Endothelial cell of umbilical vein (primary cell): ENCODE measurements around the gene MGP. TPM values are rescaled to one million over a fixed set of nuclear protein-coding genes. Genes with fewer than 3 reads are reported as not detected.

Experiments used
- BruUV-seq: library from RNA; stranded (reverse); fragments of 400-500 nt; replicated peaks from 2 replicates; lab custom pipeline; 2021; lab: Mats Ljungman, UMichigan
- CTCF ChIA-PET: fragments of 300-600, 350-600 bp; sonication (Branson Sonifier 250); formaldehyde crosslinking; loops from one replicate; lab custom pipeline; 2021; ENCODE audit warnings: antibody characterized with exemption, inconsistent platforms; lab: Charles Lee
- POLR2A ChIA-PET: fragments of 300-600, 350-600 bp; sonication (Branson Sonifier 250); formaldehyde crosslinking; loops from one replicate; lab custom pipeline; 2021; ENCODE audit warnings: antibody characterized with exemption, inconsistent platforms; lab: Charles Lee
- DNase-seq: peaks from one replicate; pipeline ENCODE4 v3.0.0-alpha.2; 2011; ENCODE audit warnings: low read depth, low spot score
- FAIRE-seq: peaks from 2 replicates; lab custom pipeline; 2011; peaks lifted over from hg19 to GRCh38; lab: Jason Lieb, UNC
- H2AFZ ChIP-seq: 2 replicates; pipeline ENCODE4 v1.6.0; 2012; ENCODE audit warnings: low read depth, low read length, control low read depth, inconsistent platforms
- H3K27ac ChIP-seq: 2 replicates; pipeline ENCODE4 v1.5.1; 2011; ENCODE audit warnings: low read depth, mild to moderate bottlenecking, control low read depth, low read length, moderate library complexity; ENCODE audit not compliant: insufficient read depth
- H3K27me3 ChIP-seq, 2 experiments: 2 replicates each; pipeline versions ENCODE4 v1.6.0 to v1.6.1; 2011; ENCODE audit warnings: low read length in 2 of 2, mixed read lengths in 1 of 2; ENCODE audit not compliant: control insufficient read depth in 2 of 2, insufficient read depth in 2 of 2
- H3K36me3 ChIP-seq, 2 experiments: 2 replicates in 1 of 2; 3 replicates in 1 of 2; pipeline ENCODE4 v1.5.1; 2011; ENCODE audit warnings: low read length in 2 of 2, mild to moderate bottlenecking in 1 of 2, moderate library complexity in 1 of 2; ENCODE audit not compliant: control insufficient read depth in 2 of 2, insufficient read depth in 2 of 2; ENCODE audit errors: extremely low read depth in 1 of 2
- H3K4me1 ChIP-seq: 3 replicates; pipeline ENCODE4 v1.5.1; 2011; ENCODE audit warnings: mild to moderate bottlenecking, low read length; ENCODE audit not compliant: control insufficient read depth, insufficient read depth; ENCODE audit errors: extremely low read depth
- H3K4me2 ChIP-seq: 2 replicates; pipeline ENCODE4 v1.6.1; 2011; ENCODE audit warnings: low read length, control low read depth, mixed read lengths; ENCODE audit not compliant: insufficient read depth
- H3K4me3 ChIP-seq, 3 experiments: fragments of 200-600 bp in 1 of 3; sonication (generic), shearing (Covaris generic) in 1 of 3; replicated peaks in 1 of 3; 2 replicates each; pipeline ENCODE4 v1.5.1; 2011 to 2016; ENCODE audit warnings: control low read depth in 3 of 3, low read length in 3 of 3, mild to moderate bottlenecking in 2 of 3, inconsistent platforms in 1 of 3, low read depth in 1 of 3, moderate library complexity in 1 of 3; ENCODE audit not compliant: insufficient read depth in 1 of 3
- H3K79me2 ChIP-seq: 2 replicates; pipeline ENCODE4 v1.6.0; 2012; ENCODE audit warnings: low read length, inconsistent platforms; ENCODE audit not compliant: control insufficient read depth, insufficient read depth
- H3K9ac ChIP-seq: replicated peaks from 2 replicates; pipeline ENCODE3; 2011; ENCODE audit warnings: low read length, control low read depth; ENCODE audit not compliant: insufficient read depth; ENCODE audit errors: extremely low read depth
- H3K9me1 ChIP-seq: replicated peaks from 3 replicates; pipeline ENCODE4 v1.6.0; 2011; ENCODE audit warnings: mild to moderate bottlenecking, low read length; ENCODE audit not compliant: control insufficient read depth, insufficient read depth; ENCODE audit errors: extremely low read depth
- H3K9me3 ChIP-seq: replicated peaks from 2 replicates; pipeline ENCODE4 v1.5.1; 2012; ENCODE audit warnings: low read length, inconsistent platforms; ENCODE audit not compliant: control insufficient read depth, insufficient read depth
- H4K20me1 ChIP-seq: replicated peaks from 2 replicates; pipeline ENCODE3; 2011; ENCODE audit warnings: mild to moderate bottlenecking, low read length; ENCODE audit not compliant: control insufficient read depth, insufficient read depth; ENCODE audit errors: extremely low read depth
- EZH2 ChIP-seq: IDR thresholded peaks from 2 replicates; pipeline ENCODE4 v1.6.1; 2012; ENCODE audit warnings: borderline replicate concordance, low read depth, mild to moderate bottlenecking, moderate library complexity, low read length, inconsistent platforms; ENCODE audit not compliant: severe bottlenecking
- FOS ChIP-seq: IDR thresholded peaks from 2 replicates; pipeline ENCODE4 v1.6.1; 2011; ENCODE audit warnings: mild to moderate bottlenecking, low read length, moderate library complexity, borderline replicate concordance; ENCODE audit not compliant: insufficient read depth
- GATA2 ChIP-seq: IDR thresholded peaks from 2 replicates; pipeline ENCODE4 v1.7.0; 2011; ENCODE audit warnings: low read depth, mild to moderate bottlenecking, moderate library complexity, mixed read lengths, low read length; ENCODE audit not compliant: insufficient read length, insufficient read depth
- JUN ChIP-seq: IDR thresholded peaks from 2 replicates; pipeline ENCODE4 v1.6.1; 2011; ENCODE audit warnings: borderline replicate concordance, low read depth; ENCODE audit not compliant: insufficient read length, insufficient read depth
- MAX ChIP-seq: IDR thresholded peaks from 2 replicates; pipeline ENCODE4 v1.6.1; 2011; ENCODE audit not compliant: insufficient read depth, insufficient read length
- MYC ChIP-seq: IDR thresholded peaks from one replicate; pipeline ENCODE4 v1.6.1; 2011; ENCODE audit warnings: mild to moderate bottlenecking, low read depth, low read length
- POLR2A ChIP-seq: IDR thresholded peaks from 2 replicates; pipeline ENCODE4 v1.6.1; 2012; ENCODE audit warnings: low read depth, mild to moderate bottlenecking, control low read depth, low read length
- POLR2AphosphoS5 ChIP-seq: IDR thresholded peaks from 2 replicates; pipeline ENCODE4 v1.6.1; 2012; ENCODE audit warnings: low read depth, mild to moderate bottlenecking, control low read depth, low read length, moderate library complexity; ENCODE audit not compliant: insufficient read depth
- dilution Hi-C: fragments of 300-500 bp; cut with MboI; formaldehyde crosslinking; loops from one replicate; pipeline ENCODE4 v1.15.0; 2019; ENCODE audit warnings: low sequenced_read_pairs; ENCODE audit not compliant: extremely low pct_ligation_motif_present
- intact Hi-C: fragments of 100-400 bp; cut with micrococcal nuclease; formaldehyde crosslinking; loops from one replicate; pipeline ENCODE4 v1.10.0; 2022
- polyA plus RNA-seq, 4 experiments: library from polyadenylated mRNA; depleted of rRNA in 3 of 4; stranded (reverse) in 3 of 4; unstranded in 1 of 4; fragments of >200 nt; gene quantifications; 2 replicates each; pipeline versions ENCODE4 v1.2.1 to v1.2.3, GENCODE V29; 2011 to 2012; ENCODE audit warnings: missing spikeins in 1 of 4
- total RNA-seq: library from RNA; stranded (reverse); gene quantifications from 2 replicates; pipeline ENCODE4 v1.2.3, GENCODE V29; 2021
- TF ChIP-seq, protein P1 (sequence below), 2 donors: IDR thresholded peaks; 1 replicate in 1 of 2; 2 replicates in 1 of 2; pipeline ENCODE4 v1.5.1; 2011; ENCODE audit warnings: low read length in 2 of 2, mild to moderate bottlenecking in 2 of 2, moderate library complexity in 2 of 2, control low read depth in 1 of 2, inconsistent platforms in 1 of 2, low read depth in 1 of 2; ENCODE audit not compliant: insufficient read depth in 1 of 2; ENCODE audit errors: extremely low read depth in 1 of 2

MGP gene
- total and polyA plus RNA-seq, 2 donors (not counting 3 experiments of a cell fraction or from before 2014, with no cell fraction given): 284 to 479 TPM

- Histone ChIP-seq H4K20me1 (no peaks in the 10 kb centered on the region), H3K36me3 (no peaks in the 10 kb centered on the region), H3K9me1 (no peaks in the 10 kb centered on the region), H3K27me3 (no peaks in the 10 kb centered on the region), H3K4me3 (no peak overlapping the region), H3K4me1 (peaks cover 20% of the 10 kb centered on the region), H3K79me2 (no peaks in the 10 kb centered on the region), H3K9me3 (no peaks in the 10 kb centered on the region), H3K9ac (no peak overlapping the region), H2AFZ (no peak overlapping the region), H3K27ac (no peak overlapping the region), H3K4me2 (no peak overlapping the region)
- dilution Hi-C loops (no loop called here), intact Hi-C loops (no loop called here)
- CTCF ChIA-PET: interaction anchor here (1.3 kb wide), 1 partner anchor 88 kb away, joined by 3 read pairs; no protein-coding TSS in a partner anchor
- no TSS peak for BruUV-seq
- no peak for DNase-seq
- TF ChIP-seq JUN (no peak), POLR2AphosphoS5 (no peak), POLR2A (no peak), MYC (no peak), MAX (no peak), GATA2 (no peak), FOS (no peak), EZH2 (no peak)
- TF ChIP-seq, protein P1, sequence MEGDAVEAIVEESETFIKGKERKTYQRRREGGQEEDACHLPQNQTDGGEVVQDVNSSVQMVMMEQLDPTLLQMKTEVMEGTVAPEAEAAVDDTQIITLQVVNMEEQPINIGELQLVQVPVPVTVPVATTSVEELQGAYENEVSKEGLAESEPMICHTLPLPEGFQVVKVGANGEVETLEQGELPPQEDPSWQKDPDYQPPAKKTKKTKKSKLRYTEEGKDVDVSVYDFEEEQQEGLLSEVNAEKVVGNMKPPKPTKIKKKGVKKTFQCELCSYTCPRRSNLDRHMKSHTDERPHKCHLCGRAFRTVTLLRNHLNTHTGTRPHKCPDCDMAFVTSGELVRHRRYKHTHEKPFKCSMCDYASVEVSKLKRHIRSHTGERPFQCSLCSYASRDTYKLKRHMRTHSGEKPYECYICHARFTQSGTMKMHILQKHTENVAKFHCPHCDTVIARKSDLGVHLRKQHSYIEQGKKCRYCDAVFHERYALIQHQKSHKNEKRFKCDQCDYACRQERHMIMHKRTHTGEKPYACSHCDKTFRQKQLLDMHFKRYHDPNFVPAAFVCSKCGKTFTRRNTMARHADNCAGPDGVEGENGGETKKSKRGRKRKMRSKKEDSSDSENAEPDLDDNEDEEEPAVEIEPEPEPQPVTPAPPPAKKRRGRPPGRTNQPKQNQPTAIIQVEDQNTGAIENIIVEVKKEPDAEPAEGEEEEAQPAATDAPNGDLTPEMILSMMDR (IDR thresholded peaks at IDR 0.05; ENCODE audit: extremely low read depth in 1 of 2, insufficient read depth in 1 of 2, low read depth in 1 of 2, low read length in 2 of 2): no peak
- no peak for FAIRE-seq
- POLR2A ChIA-PET: no interaction called here
Observed at GRCh38 chr12:14901228-14901562, 15.5 kb upstream of the MGP start.
